T47D (cell line): Measurements from ENCODE around the gene OR4K17.
"Not testable (repeated sequence)": the region's sequence is repeated elsewhere in the genome, so short reads cannot be mapped to it uniquely, and the experiment has no call there.

Source experiments
- DNase-seq, 2 experiments: peaks; one replicate each; pipeline versions ENCODE4 v3.0.0 to v3.0.0-alpha.2; 2011 to 2012; ENCODE audit warnings: low read depth in 1 of 2, low spot score in 1 of 2
- JUND ChIP-seq: IDR thresholded peaks from 2 replicates; pipeline ENCODE4 v1.6.1; 2012; ENCODE audit warnings: low read depth
- in situ Hi-C: cut with HindIII; loops from 2 replicates; pipeline ENCODE4 v1.10.0; 2016; ENCODE audit warnings: low sequenced_read_pairs, low pct_unique_long_range_greater_than_20kb

OR4K17 gene, protein sequence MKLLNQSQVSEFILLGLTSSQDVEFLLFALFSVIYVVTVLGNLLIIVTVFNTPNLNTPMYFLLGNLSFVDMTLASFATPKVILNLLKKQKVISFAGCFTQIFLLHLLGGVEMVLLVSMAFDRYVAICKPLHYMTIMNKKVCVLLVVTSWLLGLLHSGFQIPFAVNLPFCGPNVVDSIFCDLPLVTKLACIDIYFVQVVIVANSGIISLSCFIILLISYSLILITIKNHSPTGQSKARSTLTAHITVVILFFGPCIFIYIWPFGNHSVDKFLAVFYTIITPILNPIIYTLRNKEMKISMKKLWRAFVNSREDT

GRCh38 chr14:20110438-20110837 is at the start of gene OR4K17:
Gene OR4K17 (plus strand): TSS chr14:20110739. CDS start chr14:20117500, 6,761 bp downstream.
- TF ChIP-seq JUND: no peak
- DNase-seq: no peak
- in situ Hi-C loops: no loop called here

- in situ Hi-C loops: no loop called here
- DNase-seq: no peak
- no peak for TF ChIP-seq JUND
Measured at GRCh38 chr14:20092050-20092449, 18.5 kb upstream of the OR4K17 start.

- in situ Hi-C loops: no loop called here
- no peak for TF ChIP-seq JUND
- DNase-seq: no peak
Measured at GRCh38 chr14:20093442-20093841, 17.1 kb upstream of the OR4K17 start.

DNA sequence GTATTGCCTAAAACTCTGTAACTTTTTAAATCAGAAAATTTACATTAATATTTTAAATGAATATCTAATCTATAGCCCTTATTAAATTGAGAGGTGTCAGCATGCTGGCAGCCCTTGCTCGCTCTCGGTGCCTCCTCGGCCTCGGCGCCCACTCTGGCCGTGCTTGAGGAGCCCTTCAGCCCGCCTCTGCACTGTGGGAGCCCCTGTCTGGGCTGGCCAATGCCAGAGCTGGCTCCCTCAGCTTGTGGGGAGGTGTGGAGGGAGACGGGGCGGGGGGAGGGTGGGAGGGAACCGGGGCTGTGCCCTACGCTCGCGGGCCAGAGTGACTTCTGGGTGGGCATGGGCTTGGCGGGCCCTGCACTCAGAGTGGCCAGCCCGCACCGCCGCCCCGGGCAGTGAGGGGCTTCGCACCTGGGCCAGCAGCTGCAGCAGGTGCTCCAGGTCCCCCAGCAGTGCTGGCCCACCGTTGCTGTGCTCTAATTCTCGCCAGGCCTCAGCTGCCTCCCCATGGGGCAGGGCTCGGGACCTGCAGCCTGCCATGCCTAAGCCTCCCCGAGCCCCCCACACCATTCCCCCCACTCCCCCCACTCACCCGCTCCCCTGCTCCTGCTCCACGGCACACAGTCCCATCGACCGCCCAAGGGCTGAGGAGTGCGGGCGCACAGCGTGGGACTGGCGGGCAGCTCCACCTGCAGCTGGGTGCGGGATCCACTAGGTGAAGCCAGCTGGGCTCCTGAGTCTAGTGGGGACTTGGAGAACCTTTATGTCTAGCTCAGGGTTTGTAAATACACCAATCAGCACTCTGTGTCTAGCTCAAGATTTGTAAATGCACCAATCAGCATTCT is 11.4 kb upstream of the OR4K17 start:
- in situ Hi-C loops, DNase-seq: not testable (repeated sequence)

DNA sequence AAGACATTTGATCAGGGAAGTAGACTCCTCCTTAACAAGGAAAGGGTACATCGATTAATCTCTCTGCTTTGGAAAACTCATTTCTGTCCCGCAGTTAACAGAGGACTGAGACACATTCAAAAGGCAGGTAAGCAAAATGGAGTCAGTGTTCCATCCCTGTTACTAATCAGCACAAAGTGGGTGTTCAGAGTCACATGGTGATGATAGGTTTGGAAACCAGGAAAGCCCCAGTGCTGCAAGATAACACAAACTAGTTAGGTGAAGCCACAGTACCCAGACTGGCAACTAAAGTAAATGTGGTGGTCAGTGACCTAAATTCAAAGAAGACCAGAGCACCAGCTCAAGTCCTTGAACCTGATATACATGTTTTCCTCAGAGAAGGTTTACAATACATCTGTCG is 1.8 kb downstream of the OR4K17 start:
- DNase-seq: no peak
- TF ChIP-seq JUND: no peak
- in situ Hi-C loops: no loop called here

- DNase-seq: no peak
- in situ Hi-C loops: no loop called here
- TF ChIP-seq JUND: no peak
Measured at GRCh38 chr14:20116748-20117147, 6.2 kb downstream of the OR4K17 start.

- DNase-seq: no peak
- no peak for TF ChIP-seq JUND
- in situ Hi-C loops: no loop called here
Measured at GRCh38 chr14:20118795-20119194, 8.3 kb downstream of the OR4K17 start.

DNA sequence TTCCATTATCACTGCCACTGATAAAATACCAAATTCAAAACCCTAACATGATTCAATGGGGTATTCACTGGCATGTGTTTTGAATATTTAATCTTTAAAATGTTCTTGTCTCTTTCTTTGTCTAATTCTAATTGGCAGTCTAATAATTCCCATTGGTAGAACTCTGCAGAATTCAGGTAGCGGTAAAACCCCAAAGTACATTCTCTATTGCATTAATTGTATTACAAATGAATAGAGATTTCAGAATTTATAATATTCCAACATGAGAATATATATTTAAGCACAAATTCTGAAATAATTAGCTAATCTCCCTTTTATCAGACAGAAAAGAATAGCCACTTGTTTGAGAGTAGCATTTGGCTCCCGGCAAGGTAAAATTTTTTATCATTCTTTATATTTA is 28.0 kb downstream of the OR4K17 start, which contains the start of gene OR4N5:
Gene OR4N5 (plus strand): TSS at position 301 of the 400 bp plus-strand sequence. CDS start 4,916 bp downstream, outside the sequence.
- TF ChIP-seq JUND: no peak
- no peak for DNase-seq
- in situ Hi-C loops: no loop called here

- TF ChIP-seq JUND: no peak
- DNase-seq: no peak
- in situ Hi-C loops: no loop called here
Measured at GRCh38 chr14:20143911-20144310, 33.4 kb downstream of the OR4K17 start.

- in situ Hi-C loops: no loop called here
Measured at GRCh38 chr14:20144820-20145219, 34.3 kb downstream of the OR4K17 start.

DNA sequence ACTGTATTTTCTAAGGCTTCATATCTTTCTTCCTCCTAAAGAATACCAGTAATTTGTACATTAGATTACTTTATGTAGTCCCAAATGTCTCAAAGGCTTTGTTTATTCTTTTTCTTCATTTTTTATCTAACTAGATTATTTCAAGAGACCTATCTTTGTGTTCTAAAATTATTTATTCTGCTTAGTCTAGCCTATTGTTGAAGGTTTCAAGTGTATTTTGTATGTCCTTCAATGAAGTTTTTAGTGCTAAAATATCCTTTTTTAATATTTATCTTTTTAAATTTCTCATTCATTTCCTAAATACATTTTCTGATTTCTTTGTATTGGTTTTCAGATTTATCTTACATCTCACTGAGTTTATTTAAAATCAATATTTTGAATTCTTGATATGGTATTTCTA is 53.9 kb downstream of the OR4K17 start:
- DNase-seq: no peak
- no peak for TF ChIP-seq JUND
- in situ Hi-C loops: no loop called here

More at GRCh38 chr14:20144820-20145219, 34.3 kb downstream of the OR4K17 start:
- no peak for DNase-seq
- no peak for TF ChIP-seq JUND

DNA sequence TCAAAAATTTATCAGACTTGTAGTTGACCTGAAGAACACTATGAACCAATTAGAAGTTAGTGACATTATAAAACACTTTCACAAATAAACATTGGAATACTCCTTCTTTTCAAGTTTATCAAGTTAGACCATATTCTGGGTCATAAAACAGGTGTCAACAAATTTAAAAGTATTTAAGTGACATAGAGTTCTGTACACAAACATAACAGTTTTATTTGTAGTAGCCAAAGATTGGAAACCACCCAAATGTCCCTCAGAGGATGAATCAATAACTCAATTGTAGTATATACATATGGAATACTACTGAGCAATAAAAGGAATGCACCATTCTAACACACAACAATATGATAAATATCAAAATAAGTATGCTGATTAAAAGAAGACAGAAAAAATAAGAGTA is 56.6 kb downstream of the OR4K17 start:
- in situ Hi-C loops: no loop called here
- no peak for DNase-seq
- TF ChIP-seq JUND: no peak

GRCh38 chr14:20169852-20170251 is 59.3 kb downstream of the OR4K17 start:
- DNase-seq, in situ Hi-C loops: not testable (repeated sequence)
